Activated CD4-positive, alpha-beta memory T cell treated with anti-CD3 and anti-CD28 coated beads, Interleukin-2, amount 10 ng/mL, durations not matched to agents 7 days and 5 days (primary cell): ENCODE results near the gene GPR32. TPM values are rescaled to one million over a fixed set of nuclear protein-coding genes. Genes with fewer than 3 reads are reported as not detected.
"Not testable (repeated sequence)": the region's sequence is repeated elsewhere in the genome, so short reads cannot be mapped to it uniquely, and the experiment has no call there.

Source experiments
- CTCF ChIA-PET: fragments of 350-600 bp; sonication (Branson Sonifier 250); formaldehyde crosslinking; loops from one replicate; lab custom pipeline; 2021; ENCODE audit warnings: antibody characterized with exemption, inconsistent platforms; lab: Charles Lee
- POLR2A ChIA-PET: fragments of 350-600 bp; sonication (Branson Sonifier 250); formaldehyde crosslinking; loops from one replicate; lab custom pipeline; 2021; ENCODE audit warnings: antibody characterized with exemption; lab: Charles Lee
- DNase-seq: peaks from one replicate; pipeline ENCODE4 v3.0.0-alpha.2; 2020
- H3K27ac Mint-ChIP-seq: one replicate; pipeline ENCODE4 v1.8.0; 2021; ENCODE audit warnings: mild to moderate bottlenecking, mixed read lengths
- H3K27me3 Mint-ChIP-seq: one replicate; pipeline ENCODE4 v1.8.0; 2021; ENCODE audit warnings: mixed read lengths
- H3K36me3 Mint-ChIP-seq: one replicate; pipeline ENCODE4 v1.8.0; 2021; ENCODE audit warnings: low read depth, mixed read lengths
- H3K4me1 Mint-ChIP-seq: one replicate; pipeline ENCODE4 v1.8.0; 2021; ENCODE audit warnings: mixed read lengths
- H3K4me3 Mint-ChIP-seq: one replicate; pipeline ENCODE4 v1.8.0; 2021; ENCODE audit warnings: mild to moderate bottlenecking, mixed read lengths
- H3K9me3 Mint-ChIP-seq: one replicate; pipeline ENCODE4 v1.8.0; 2021; ENCODE audit warnings: mixed read lengths
- total RNA-seq, 2 experiments: library from RNA; stranded (reverse); gene quantifications; one replicate each; pipeline ENCODE4 v1.2.3, GENCODE V29; 2021

The GPR32 gene
- total RNA-seq, 2 experiments from 2014 or later, result not detected

DNA sequence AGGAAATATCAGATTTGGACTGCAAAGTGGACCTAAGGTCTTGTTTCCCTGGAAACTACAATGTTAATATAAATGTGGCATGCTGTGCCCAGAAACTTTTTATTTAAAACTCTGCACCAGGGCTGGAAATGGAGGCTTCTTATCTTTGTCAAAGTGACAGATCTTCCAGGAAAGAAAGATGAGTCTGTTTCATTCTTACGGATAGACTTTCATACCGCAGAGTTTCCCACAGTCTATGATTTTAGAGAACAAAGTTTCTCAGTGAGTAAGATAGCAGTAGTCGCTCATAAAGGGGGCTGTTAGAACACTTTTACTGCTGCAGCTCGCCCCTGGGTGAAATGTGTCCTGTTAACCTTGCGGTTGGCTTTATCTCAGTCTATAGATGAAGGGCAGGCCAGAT lies 40.4 kb upstream of the GPR32 start:
- Mint-ChIP-seq H3K27me3 (peaks cover 10% of the 10 kb centered on the region), H3K4me1 (peaks cover 13% of the 10 kb centered on the region), H3K36me3 (no peaks in the 10 kb centered on the region), H3K9me3 (no peaks in the 10 kb centered on the region), H3K27ac (no peak overlapping the region), H3K4me3 (no peak overlapping the region)
- DNase-seq, result no peak
- ChIA-PET POLR2A (no interaction called here), CTCF (no interaction called here)

DNA sequence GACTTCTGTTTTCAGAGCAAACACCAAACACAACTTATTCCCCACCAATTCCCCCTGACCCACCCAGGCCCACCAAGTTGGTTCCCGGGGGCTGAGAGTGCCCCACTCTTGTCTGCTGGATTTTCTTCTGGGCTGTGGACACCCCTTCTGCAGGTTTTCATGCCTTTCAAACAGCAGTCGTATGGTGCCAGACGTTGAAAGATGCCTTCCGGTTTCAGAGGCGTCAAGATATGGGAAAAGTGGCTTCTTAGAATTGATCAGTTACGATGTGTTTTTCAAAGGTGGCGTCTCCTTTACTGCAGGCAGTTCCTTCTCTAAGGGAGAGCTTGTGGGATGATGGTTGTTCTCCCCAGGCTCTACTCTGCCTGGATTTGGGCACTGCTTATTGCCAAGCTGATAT lies 34.4 kb upstream of the GPR32 start:
- peaks cover 10% of the 10 kb centered on the region for H3K27me3 Mint-ChIP-seq
- no peaks in the 10 kb centered on the region for H3K9me3 Mint-ChIP-seq
- no peak overlapping the region for H3K27ac Mint-ChIP-seq
- no peaks in the 10 kb centered on the region for H3K36me3 Mint-ChIP-seq
- H3K4me1 Mint-ChIP-seq, result no peaks in the 10 kb centered on the region
- ChIA-PET POLR2A (no interaction called here), CTCF (no interaction called here)
- H3K4me3 Mint-ChIP-seq, result no peak overlapping the region
- DNase-seq, result no peak

DNA sequence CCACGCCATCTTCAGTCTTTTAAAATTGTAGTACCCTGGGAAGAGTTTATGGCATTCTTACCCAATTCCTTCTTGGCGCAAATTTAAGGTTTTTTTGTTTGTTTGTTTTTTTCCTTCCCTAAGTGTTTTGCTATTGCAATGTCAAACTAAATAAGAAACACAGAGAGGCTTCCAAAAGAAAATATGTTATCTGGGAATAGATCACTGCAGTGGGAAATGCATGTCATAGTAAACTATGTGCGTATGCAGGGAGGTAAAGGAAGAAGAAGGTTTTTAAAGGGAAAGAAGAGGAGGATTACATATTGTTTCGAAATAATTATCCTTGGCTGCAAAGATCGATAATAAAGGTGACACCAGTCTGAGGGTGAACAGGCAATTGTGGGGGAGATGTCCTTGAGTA lies 33.9 kb upstream of the GPR32 start:
- no peaks in the 10 kb centered on the region for H3K9me3 Mint-ChIP-seq
- CTCF ChIA-PET, result no interaction called here
- POLR2A ChIA-PET, result no interaction called here

DNA sequence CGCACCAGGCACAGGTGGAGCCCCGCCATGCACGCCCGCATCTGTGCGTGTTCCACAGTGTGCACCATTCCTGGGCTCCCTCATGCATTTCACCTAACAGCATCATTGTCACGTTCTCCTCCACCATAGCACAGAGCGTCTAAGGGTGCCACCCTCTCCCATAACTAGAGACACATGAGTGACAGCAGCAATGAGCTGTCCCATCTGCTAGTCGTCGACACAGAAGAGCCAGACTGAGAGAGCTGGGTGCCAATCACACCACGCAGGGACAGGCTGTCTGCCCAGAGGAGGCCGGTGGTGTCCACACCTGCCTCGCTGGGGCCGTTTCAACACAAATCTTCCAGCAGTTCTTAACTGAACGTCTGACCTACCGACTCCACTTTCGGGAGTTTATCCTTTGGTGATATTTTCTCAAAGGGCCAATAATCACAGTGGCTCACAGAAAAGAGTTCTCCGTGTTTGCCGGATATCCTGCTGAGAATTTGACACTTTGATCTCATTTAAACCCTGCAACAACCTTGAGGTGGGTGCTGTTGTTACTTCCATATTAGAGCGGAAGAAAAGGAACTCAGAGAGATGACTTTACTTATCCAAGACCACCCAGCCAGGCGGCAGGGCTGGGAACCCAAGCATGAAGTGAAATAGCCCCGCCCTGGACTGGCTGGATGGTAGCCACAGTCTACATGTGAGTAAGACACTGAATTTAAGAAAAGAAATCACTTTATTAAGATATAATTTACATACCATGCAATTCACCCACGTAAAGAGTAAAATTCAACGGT lies 30.9 kb upstream of the GPR32 start:
- no peaks in the 10 kb centered on the region for H3K9me3 Mint-ChIP-seq
- H3K27ac Mint-ChIP-seq, result no peak overlapping the region
- POLR2A ChIA-PET, result no interaction called here

More for the DNA sequence above, 33.9 kb upstream of the GPR32 start:
- H3K27ac Mint-ChIP-seq, result no peak overlapping the region
- DNase-seq, result no peak
- H3K36me3 Mint-ChIP-seq, result no peaks in the 10 kb centered on the region
- no peak overlapping the region for H3K4me3 Mint-ChIP-seq
- peaks cover 10% of the 10 kb centered on the region for H3K27me3 Mint-ChIP-seq
- no peaks in the 10 kb centered on the region for H3K4me1 Mint-ChIP-seq

DNA sequence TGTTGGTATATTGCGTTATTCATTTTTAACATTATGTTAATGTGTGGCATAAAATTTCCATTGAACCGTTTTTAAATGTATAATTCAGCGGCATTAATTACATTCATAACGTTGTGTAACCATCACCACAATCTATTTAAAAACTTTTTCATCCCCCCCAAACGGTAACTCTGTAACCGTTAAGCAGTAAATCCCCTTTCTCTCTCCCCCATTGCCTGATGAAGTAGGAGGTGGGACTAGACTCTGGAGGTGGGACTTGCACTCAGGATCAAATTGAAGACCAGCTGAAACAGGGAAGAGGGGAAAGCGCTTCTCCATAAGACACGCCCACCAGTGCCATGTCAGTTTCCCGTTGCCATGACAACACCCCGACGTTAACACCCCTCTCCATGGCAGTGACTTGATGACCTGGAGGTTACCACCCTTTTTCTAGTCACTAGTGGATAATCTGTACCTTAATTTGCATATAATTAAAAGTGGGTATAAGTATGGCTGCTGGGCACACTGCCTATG lies 30.3 kb upstream of the GPR32 start:
- DNase-seq, result no peak
- no peak overlapping the region for H3K4me3 Mint-ChIP-seq
- H3K9me3 Mint-ChIP-seq, result no peaks in the 10 kb centered on the region
- no peaks in the 10 kb centered on the region for H3K4me1 Mint-ChIP-seq
- CTCF ChIA-PET, result no interaction called here
- no peaks in the 10 kb centered on the region for H3K36me3 Mint-ChIP-seq
- peaks cover 4% of the 10 kb centered on the region for H3K27me3 Mint-ChIP-seq
- POLR2A ChIA-PET, result no interaction called here
- no peak overlapping the region for H3K27ac Mint-ChIP-seq

More for the DNA sequence above, 30.9 kb upstream of the GPR32 start:
- peaks cover 4% of the 10 kb centered on the region for H3K27me3 Mint-ChIP-seq
- H3K4me1 Mint-ChIP-seq, result no peaks in the 10 kb centered on the region
- CTCF ChIA-PET, result no interaction called here
- H3K36me3 Mint-ChIP-seq, result no peaks in the 10 kb centered on the region
- no peak for DNase-seq
- no peak overlapping the region for H3K4me3 Mint-ChIP-seq

DNA sequence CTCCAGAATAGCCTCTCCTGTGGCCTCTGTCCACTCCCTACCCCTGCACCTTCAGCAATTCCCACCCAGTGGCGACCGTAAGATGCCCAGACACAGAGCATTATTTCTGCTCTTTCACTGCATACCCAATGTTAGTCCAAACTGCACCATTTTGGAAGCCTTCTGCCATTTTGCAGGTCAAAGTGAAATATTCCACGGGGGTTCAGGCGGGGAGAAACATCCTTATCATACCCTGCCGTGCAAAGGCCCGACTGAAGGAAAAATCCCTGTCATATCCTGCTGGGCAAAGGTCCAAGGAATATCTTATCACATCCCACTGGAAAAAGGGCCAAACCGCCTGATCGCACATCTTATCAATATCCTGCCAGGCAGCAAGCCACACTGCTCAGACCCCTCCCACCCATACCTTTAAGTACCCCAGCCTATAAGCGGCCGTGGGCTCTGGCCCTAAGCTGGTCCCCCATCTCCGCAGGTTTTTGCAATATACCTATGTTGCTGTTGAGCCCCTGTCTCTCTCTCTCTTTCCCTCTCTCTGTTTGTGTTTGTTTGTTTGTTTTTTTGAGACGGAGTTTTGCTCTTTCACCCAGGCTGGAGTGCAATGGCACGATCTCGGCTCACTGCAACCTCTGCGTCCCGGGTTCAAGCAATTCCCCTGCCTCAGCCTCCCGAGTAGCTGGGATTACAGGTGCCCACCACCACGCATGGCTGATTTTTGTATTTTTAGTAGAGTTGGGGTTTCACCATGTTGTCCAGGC lies 28.9 kb upstream of the GPR32 start:
- Mint-ChIP-seq H3K27ac (no peak overlapping the region), H3K36me3 (no peaks in the 10 kb centered on the region), H3K4me3 (no peak overlapping the region), H3K9me3 (no peaks in the 10 kb centered on the region), H3K27me3 (peaks cover 2% of the 10 kb centered on the region), H3K4me1 (no peaks in the 10 kb centered on the region)
- ChIA-PET POLR2A (no interaction called here), CTCF (no interaction called here)
- DNase-seq, result no peak

DNA sequence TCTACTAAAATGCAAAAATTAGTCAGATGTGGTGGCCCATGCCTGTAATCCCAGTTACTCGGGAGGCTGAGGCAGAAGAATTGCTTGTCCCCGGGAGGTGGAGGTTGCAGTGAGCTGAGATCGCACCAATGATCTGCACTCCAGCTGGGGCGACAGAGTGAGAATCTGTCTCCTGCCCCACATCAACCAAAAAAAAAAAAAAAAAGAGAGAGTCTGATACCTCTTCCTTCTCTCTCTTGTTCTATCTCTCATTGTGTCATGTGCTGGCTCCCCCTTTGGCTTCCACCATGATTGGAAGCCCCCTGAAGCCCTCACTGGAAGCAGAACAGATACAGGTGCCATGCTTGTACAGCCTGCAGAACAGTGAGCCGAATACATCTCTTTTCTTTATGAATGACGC lies 26.7 kb upstream of the GPR32 start:
- no peaks in the 10 kb centered on the region for H3K27me3 Mint-ChIP-seq
- no peaks in the 10 kb centered on the region for H3K36me3 Mint-ChIP-seq
- no peak overlapping the region for H3K4me3 Mint-ChIP-seq
- ChIA-PET POLR2A (no interaction called here), CTCF (no interaction called here)
- DNase-seq, result no peak
- H3K4me1 Mint-ChIP-seq, result no peaks in the 10 kb centered on the region
- H3K27ac Mint-ChIP-seq, result no peak overlapping the region
- no peaks in the 10 kb centered on the region for H3K9me3 Mint-ChIP-seq

DNA sequence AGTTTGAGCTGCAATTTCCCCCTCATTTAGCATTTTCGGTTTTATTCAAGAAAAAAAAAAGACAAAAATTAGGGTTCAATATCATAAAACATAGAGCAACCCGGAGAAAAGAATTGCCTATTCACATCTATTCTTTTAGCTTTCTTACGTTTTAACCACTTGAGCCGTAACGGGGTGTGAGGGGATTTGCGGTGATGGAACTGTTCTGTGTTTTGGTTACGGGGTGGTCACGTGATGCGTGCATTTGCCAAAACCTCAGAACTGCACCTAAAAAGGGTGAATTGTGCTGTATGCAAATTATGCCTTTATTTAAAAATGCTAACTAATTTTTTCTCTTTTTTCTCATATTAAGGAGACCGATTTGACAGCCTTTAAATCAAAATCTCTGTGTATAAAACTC lies 25.0 kb upstream of the GPR32 start:
- no peaks in the 10 kb centered on the region for H3K36me3 Mint-ChIP-seq
- no peaks in the 10 kb centered on the region for H3K9me3 Mint-ChIP-seq
- no peak overlapping the region for H3K27ac Mint-ChIP-seq
- H3K27me3 Mint-ChIP-seq, result no peaks in the 10 kb centered on the region
- CTCF ChIA-PET, result no interaction called here
- H3K4me1 Mint-ChIP-seq, result no peaks in the 10 kb centered on the region
- H3K4me3 Mint-ChIP-seq, result no peak overlapping the region
- POLR2A ChIA-PET, result no interaction called here
- no peak for DNase-seq

DNA sequence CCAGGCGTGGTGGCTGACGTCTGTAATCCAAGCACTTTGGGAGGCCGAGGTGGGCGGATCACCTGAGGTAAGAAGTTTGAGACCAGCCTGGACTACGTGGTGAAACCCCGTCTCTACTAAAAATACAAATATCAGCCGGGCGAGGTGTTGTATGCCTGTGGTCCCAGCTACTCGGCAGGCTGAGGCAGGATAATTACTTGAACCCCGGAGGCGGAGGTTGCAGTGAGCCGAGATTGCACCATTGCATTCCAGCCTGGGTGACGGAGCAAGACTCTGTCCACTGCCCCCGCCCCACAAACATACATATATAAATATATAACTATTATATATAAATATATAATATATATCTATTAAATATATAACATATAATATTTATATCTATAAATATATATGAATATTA lies 23.1 kb upstream of the GPR32 start:
- POLR2A ChIA-PET, CTCF ChIA-PET, H3K4me1 Mint-ChIP-seq, H3K27ac Mint-ChIP-seq, H3K36me3 Mint-ChIP-seq, H3K27me3 Mint-ChIP-seq, H3K4me3 Mint-ChIP-seq, H3K9me3 Mint-ChIP-seq, DNase-seq: not testable (repeated sequence)

DNA sequence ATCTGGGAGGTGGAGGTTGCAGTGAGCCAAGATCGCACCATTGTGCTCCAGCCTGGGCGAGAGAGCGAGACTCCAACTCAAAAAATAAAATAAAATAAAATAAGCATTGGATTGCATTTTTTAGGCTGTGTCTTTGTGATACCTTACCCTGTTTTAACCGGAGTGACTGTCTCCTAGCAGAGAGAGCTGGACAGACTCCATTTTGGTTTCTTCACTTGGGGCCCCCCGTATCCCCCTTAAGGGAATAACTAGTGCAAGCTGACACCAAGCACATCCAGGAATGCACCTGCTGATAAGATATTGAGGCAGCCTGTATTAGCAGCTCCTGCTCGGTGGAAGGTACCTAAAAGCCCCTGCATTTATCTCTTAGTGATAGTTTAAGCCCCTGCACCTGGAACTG lies 20.8 kb upstream of the GPR32 start:
- no peak for DNase-seq
- ChIA-PET CTCF (no interaction called here), POLR2A (no interaction called here)
- Mint-ChIP-seq H3K4me1 (no peaks in the 10 kb centered on the region), H3K9me3 (no peaks in the 10 kb centered on the region), H3K27ac (no peak overlapping the region), H3K4me3 (no peak overlapping the region), H3K36me3 (no peaks in the 10 kb centered on the region), H3K27me3 (no peaks in the 10 kb centered on the region)

DNA sequence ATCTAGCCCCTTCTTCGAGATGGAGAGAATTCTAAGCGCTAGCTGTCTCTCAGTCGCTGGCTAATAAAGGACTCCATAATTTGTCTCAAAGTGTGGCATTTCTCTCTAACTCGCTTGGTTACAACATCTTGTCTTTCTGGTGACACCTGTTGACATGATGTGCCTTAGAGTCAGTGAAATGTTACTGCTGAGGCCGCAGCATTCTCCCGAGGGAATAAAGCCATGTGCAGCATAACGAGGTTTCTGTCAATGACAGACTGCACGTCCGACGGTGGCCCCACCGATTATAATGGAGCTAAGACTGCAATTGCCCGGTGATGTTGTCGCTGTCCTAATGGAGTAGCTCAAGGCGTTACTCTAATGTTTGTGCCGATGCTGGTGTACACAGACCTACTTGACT lies 20.3 kb upstream of the GPR32 start:
- POLR2A ChIA-PET, result no interaction called here
- CTCF ChIA-PET, result no interaction called here
- Mint-ChIP-seq H3K27me3 (no peaks in the 10 kb centered on the region), H3K4me3 (no peak overlapping the region), H3K9me3 (no peaks in the 10 kb centered on the region), H3K4me1 (no peaks in the 10 kb centered on the region), H3K27ac (no peak overlapping the region), H3K36me3 (no peaks in the 10 kb centered on the region)
- no peak for DNase-seq

DNA sequence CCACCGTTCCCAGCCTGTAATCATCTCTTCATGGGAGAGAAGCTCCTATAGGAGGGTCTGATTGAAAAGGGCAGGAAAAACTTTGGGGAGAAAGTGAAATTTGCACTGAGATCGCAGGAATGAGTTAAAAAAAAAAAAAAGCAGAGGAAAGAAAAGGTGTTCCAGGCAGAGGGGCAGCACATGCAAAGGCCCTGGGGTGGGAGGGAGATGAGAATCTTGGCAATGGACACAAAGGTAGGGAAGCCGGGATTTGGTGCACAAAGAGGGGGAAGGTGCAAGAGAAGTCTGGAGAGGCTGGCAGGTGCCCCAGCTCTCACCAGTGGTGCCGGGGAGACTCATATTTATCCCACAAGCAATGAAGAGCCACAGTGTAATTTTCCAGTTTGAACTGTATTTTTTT lies 16.4 kb upstream of the GPR32 start:
- POLR2A ChIA-PET, result no interaction called here
- CTCF ChIA-PET, result no interaction called here
- H3K27ac Mint-ChIP-seq, result no peak overlapping the region
- H3K36me3 Mint-ChIP-seq, result no peaks in the 10 kb centered on the region
- DNase-seq, result no peak
- no peaks in the 10 kb centered on the region for H3K9me3 Mint-ChIP-seq
- no peak overlapping the region for H3K4me3 Mint-ChIP-seq
- no peaks in the 10 kb centered on the region for H3K4me1 Mint-ChIP-seq
- peaks cover 2% of the 10 kb centered on the region for H3K27me3 Mint-ChIP-seq

DNA sequence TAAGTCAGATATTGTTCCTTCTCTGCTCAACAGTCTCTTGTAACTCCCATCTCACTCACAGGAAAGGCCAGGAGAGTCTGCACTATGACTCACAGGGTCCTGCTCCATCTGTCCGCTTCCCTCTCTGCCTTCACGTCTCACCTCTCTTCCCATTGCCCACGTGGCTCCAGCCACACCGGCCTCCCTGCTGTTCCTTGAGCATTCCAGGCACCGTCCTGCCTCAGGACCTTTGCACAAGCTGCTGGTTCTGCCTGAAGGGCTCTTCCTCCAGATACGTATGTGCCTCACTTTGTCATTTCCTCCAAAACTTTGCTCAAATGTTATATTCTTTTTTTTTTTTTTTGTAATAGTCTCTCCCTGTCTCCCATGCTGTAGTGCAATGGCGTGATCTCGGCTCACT lies 14.0 kb upstream of the GPR32 start:
- CTCF ChIA-PET, H3K27ac Mint-ChIP-seq, H3K4me3 Mint-ChIP-seq, H3K9me3 Mint-ChIP-seq, H3K27me3 Mint-ChIP-seq, DNase-seq, H3K4me1 Mint-ChIP-seq, POLR2A ChIA-PET, H3K36me3 Mint-ChIP-seq: not testable (repeated sequence)

DNA sequence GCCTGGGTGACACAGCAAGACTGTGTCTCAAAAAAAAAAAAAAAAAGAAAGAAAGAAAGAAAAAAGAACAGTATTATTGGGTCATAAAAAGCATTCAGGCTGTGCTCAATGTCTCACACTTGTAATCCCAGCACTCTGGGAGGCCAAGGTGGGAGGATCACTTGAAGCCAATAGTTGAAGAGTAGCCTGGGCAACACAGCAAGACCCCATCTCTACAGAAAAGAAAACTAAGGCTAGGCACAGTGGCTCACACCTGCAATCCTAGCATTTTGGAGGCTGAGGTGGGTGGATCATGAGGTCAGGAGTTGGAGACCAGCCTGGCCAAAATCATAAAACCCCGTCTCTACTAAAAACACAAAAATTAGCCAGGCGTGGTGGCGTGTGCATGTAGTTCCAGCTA lies 12.6 kb upstream of the GPR32 start:
- H3K4me3 Mint-ChIP-seq, POLR2A ChIA-PET, H3K27ac Mint-ChIP-seq, DNase-seq, H3K9me3 Mint-ChIP-seq, CTCF ChIA-PET, H3K4me1 Mint-ChIP-seq, H3K36me3 Mint-ChIP-seq, H3K27me3 Mint-ChIP-seq: not testable (repeated sequence)
